ENCODE results near the gene PHETA1.
"Not testable (repeated sequence)": the region's sequence is repeated elsewhere in the genome, so short reads cannot be mapped to it uniquely, and the experiment has no call there.

PHETA1 gene

GRCh38 chr12:111335811-111336210 lies 33.1 kb downstream of the PHETA1 start:
- ChIA-PET CTCF (no interaction called here), POLR2A (interaction anchor here (0.6 kb wide), 1 partner anchor 116 kb away, joined by 4 read pairs; no protein-coding TSS in a partner anchor)
- DNase-seq (ENCODE audit: low read depth, low spot score), result no peak
- no peak overlapping the region for H3K4me3 ChIP-seq (ENCODE audit: low read depth, low read length)
- no peak for TF ChIP-seq CTCF (IDR thresholded peaks at IDR 0.05; ENCODE audit: insufficient read depth, low read length, missing control alignments)

GRCh38 chr12:111335301-111335700 lies 33.6 kb downstream of the PHETA1 start:
- H3K4me3 ChIP-seq (ENCODE audit: low read depth, low read length); CTCF ChIA-PET; DNase-seq (ENCODE audit: low read depth, low spot score): not testable (repeated sequence)
- POLR2A ChIA-PET, result interaction anchor here (0.6 kb wide), 1 partner anchor 117 kb away, joined by 4 read pairs; no protein-coding TSS in a partner anchor

GRCh38 chr12:111334393-111334915 lies 34.4 kb downstream of the PHETA1 start:
- no peak for DNase-seq (ENCODE audit: low read depth, low spot score)
- POLR2A ChIA-PET, result no interaction called here
- CTCF ChIA-PET, result interaction anchor here (1.1 kb wide), 1 partner anchor 34 kb away, joined by 3 read pairs; no protein-coding TSS in a partner anchor
- TF ChIP-seq CTCF (IDR thresholded peaks at IDR 0.05; ENCODE audit: insufficient read depth, low read length, missing control alignments), result no peak
- no peak overlapping the region for H3K4me3 ChIP-seq (ENCODE audit: low read depth, low read length)

GRCh38 chr12:111330800-111331752 lies 37.8 kb downstream of the PHETA1 start:
- TF ChIP-seq CTCF (IDR thresholded peaks at IDR 0.05; ENCODE audit: insufficient read depth, low read length, missing control alignments), result no peak
- no peak overlapping the region for H3K4me3 ChIP-seq (ENCODE audit: low read depth, low read length)
- POLR2A ChIA-PET, result no interaction called here
- DNase-seq (ENCODE audit: low read depth, low spot score), result no peak
- CTCF ChIA-PET, result interaction anchor here (0.6 to 2.8 kb wide), 9 partner anchors 10 to 305 kb away, joined by 3 to 26 read pairs (median 3); no protein-coding TSS in a partner anchor

GRCh38 chr12:111328138-111328537 lies 40.8 kb downstream of the PHETA1 start:
- ChIA-PET CTCF (no interaction called here), POLR2A (no interaction called here)
- TF ChIP-seq CTCF (IDR thresholded peaks at IDR 0.05; ENCODE audit: insufficient read depth, low read length, missing control alignments), result no peak

GRCh38 chr12:111327474-111327873 lies 41.4 kb downstream of the PHETA1 start:
- CTCF ChIA-PET, result no interaction called here
- POLR2A ChIA-PET, result no interaction called here
- no peak for DNase-seq (ENCODE audit: low read depth, low spot score)
- no peak overlapping the region for H3K4me3 ChIP-seq (ENCODE audit: low read depth, low read length)
- no peak for TF ChIP-seq CTCF (IDR thresholded peaks at IDR 0.05; ENCODE audit: insufficient read depth, low read length, missing control alignments)

More at GRCh38 chr12:111328138-111328537, 40.8 kb downstream of the PHETA1 start:
- DNase-seq (ENCODE audit: low read depth, low spot score), result no peak
- H3K4me3 ChIP-seq (ENCODE audit: low read depth, low read length), result no peak overlapping the region
